Astrocyte of the spinal cord (primary cell): ENCODE data around the gene PCAT7.
"Not testable (repeated sequence)": the region's sequence is repeated elsewhere in the genome, so short reads cannot be mapped to it uniquely, and the experiment has no call there.

Source experiments
- DNase-seq: peaks from one replicate; pipeline ENCODE4 v3.0.0; 2011; ENCODE audit warnings: low read depth, low spot score
- H3K4me3 ChIP-seq: 2 replicates; pipeline ENCODE4 v1.5.1; 2011; ENCODE audit warnings: low read depth, mild to moderate bottlenecking, low read length, moderate library complexity
- in situ Hi-C: cut with HindIII; loops from 2 replicates; pipeline ENCODE4 v1.10.0; 2017; ENCODE audit warnings: low sequenced_read_pairs
- TF ChIP-seq, protein P1 (sequence below): IDR thresholded peaks from 2 replicates; pipeline ENCODE4 v1.5.1; 2012; ENCODE audit warnings: low read depth, mild to moderate bottlenecking, low read length, inconsistent platforms

Gene PCAT7

DNA sequence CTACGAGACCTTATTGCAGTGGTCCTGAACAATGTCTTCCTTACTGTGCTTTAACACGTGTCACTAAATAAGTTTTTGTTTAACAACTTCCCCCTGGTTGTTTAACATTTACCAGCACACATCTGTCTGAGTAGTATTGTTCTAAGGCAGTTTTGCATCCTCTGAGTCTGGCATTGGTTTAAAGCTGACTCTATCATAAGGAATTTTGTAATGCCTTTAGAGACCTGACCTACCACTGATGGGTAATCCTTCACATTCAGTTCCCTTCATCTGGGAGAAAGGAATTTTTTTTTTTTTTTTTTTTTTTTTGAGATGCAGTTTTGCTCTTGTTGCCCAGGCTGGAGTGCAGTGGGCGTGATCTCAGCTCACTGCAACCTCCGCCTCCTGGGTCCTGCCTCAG lies 20.0 kb upstream of the PCAT7 start:
- in situ Hi-C loops, result no loop called here
- TF ChIP-seq, protein P1, sequence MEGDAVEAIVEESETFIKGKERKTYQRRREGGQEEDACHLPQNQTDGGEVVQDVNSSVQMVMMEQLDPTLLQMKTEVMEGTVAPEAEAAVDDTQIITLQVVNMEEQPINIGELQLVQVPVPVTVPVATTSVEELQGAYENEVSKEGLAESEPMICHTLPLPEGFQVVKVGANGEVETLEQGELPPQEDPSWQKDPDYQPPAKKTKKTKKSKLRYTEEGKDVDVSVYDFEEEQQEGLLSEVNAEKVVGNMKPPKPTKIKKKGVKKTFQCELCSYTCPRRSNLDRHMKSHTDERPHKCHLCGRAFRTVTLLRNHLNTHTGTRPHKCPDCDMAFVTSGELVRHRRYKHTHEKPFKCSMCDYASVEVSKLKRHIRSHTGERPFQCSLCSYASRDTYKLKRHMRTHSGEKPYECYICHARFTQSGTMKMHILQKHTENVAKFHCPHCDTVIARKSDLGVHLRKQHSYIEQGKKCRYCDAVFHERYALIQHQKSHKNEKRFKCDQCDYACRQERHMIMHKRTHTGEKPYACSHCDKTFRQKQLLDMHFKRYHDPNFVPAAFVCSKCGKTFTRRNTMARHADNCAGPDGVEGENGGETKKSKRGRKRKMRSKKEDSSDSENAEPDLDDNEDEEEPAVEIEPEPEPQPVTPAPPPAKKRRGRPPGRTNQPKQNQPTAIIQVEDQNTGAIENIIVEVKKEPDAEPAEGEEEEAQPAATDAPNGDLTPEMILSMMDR, result no peak
- H3K4me3 ChIP-seq, result no peak overlapping the region
- DNase-seq, result no peak

DNA sequence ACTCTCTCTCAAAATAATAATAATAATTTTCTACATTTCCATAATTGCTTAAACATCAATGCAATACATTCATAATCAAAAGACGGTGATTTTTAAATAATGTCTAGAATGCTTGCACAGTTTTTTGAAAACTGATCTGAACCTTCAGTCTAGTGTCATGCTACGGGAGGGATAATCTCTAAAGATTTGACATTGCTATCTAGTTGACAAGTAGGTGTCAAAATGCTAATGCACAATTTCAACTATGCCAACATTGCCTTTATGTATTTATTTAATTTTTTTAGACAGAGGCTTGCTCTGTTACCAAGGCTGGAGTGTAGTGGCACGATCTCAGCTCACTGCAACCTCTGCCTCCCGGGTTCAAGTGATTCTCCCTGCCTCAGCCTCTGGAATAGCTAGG lies 16.0 kb upstream of the PCAT7 start:
- in situ Hi-C loops, result no loop called here
- TF ChIP-seq, protein P1, result no peak
- no peak for DNase-seq
- no peak overlapping the region for H3K4me3 ChIP-seq

DNA sequence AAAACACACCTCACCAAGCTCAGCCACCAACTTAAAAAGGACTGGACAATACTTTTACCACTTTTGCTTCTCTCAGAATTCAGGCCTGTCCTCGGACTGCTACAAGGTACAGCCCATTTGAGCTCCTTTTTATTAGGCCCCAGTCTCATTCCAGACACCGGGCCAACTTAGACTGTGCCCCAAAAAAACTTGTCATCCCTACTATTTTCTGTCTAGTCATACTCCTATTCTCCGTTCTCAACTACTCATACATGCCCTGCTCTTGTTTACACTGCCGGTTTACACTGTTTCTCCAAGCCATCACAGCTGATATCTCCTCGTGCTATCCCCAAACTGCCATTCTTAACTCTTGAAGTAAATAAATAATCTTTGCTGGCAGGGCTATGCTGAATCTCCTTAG lies 10.5 kb upstream of the PCAT7 start:
- H3K4me3 ChIP-seq, DNase-seq, in situ Hi-C loops: not testable (repeated sequence)

DNA sequence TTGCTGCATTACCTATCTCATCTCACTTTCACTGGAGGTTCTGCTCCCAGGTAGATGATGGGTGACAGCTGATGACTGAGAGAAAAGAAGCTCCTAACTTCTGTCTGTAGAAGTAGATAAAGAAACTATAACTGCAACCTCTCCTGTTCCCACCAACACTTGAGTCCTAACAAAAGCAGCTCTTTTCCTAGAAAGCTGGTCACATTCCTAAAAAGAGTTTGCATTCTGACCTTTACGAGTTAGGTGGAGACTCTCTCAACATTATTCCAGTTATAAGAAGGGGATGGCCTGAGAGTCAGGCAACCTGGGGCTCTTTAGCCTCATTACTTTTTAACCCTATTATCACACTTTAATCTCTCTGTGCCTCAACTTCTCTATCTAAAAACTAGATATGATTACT lies 8.9 kb upstream of the PCAT7 start:
- no peak for DNase-seq
- in situ Hi-C loops, result no loop called here
- TF ChIP-seq, protein P1, result no peak
- no peak overlapping the region for H3K4me3 ChIP-seq

DNA sequence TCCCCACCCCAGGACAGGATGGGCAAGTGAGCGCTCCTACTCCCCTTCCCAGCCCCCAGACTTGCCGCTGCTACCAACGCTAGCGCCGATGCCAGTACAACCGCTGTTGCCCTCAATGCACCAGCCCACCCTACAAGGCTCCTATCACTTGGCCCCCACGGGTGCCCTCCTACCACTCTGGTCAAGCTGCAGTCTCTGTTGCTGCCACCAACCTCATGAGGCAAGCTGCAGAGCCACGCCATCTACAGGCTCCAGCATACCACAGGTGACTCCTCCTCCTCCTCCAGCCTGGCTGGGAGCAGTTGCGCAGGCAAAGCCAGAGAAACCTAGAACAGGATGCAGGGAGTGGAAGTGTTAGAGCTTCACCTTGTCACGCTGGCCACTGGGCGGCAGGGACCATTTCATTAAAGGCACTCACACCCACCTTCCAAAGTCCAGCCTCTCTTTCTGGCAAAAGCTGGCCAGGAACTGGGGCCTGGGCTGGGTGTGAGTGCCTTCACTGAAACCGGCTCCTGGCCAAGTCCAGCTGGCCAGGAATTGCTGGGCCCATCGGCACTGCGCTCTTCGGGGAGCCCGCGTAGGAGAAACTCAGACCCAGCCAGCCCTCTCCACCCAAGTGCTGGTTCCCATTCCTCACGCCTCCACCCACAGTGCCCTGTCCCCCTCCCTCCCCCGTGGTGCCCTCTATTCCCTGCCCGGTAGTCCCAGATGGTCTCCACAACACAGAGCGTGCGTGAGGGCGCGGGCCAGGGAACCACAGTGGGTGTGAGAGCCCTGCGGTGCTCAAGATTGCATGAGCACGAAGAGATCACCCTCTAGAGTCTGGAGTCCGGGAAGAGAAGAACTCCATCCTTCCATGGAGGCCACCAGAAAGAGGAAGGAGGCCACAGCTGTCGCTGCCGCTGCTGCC lies 1.6 kb upstream of the PCAT7 start:
- TF ChIP-seq, protein P1, result no peak
- H3K4me3 ChIP-seq, result no peak overlapping the region
- in situ Hi-C loops, result no loop called here
- DNase-seq, result no peak

DNA sequence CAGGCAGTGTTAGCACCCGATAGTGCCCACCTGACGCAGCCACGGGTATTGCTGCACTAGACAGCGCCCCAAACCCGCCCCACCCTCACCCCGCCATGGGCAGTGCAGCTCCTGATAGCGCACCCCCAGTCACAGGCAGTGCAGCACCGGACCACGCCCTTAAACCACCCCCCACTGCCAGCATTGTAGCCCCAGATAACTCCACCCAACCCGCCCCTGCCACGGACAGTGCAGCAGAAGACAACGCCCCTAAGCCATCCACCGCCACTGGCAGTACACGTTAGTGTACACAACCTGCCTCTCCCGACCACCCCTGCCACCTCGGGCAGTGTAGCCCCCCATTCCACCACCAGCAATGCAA lies 825 bp upstream of the PCAT7 start:
- TF ChIP-seq, protein P1, result no peak
- H3K4me3 ChIP-seq, result no peak overlapping the region
- no peak for DNase-seq
- in situ Hi-C loops, result no loop called here

DNA sequence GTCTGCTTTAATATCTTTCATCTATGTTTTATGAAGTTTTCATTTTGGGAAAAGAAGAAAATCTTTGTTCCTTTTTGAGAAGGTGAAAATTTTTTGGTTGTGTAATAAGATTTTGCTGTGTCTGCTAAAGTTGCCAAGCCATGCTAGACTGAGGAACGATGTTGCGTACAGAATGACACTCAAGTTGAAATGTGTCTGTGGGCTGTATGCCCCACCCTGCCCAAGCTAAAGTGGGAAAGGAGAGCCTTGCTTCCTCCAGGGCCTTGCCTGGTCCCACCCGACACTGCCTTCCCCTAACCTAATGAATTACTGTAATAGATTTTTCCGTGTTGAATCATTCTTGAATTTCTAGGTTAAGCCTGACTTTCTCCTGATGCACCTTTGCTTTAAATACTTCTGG lies 2.5 kb downstream of the PCAT7 start:
- TF ChIP-seq, protein P1, result no peak
- H3K4me3 ChIP-seq, result no peak overlapping the region
- in situ Hi-C loops, result no loop called here

More for the DNA sequence above, 2.5 kb downstream of the PCAT7 start:
- DNase-seq, result no peak
